ENCODE data around the gene SPRYD3.

SPRYD3 gene

GRCh38 chr12:53054112-53054878 lies 24.9 kb downstream of the SPRYD3 start (continued):
- no peak for TF ChIP-seq ZNF768 (tag by site-specific recombination; IDR thresholded peaks at IDR 0.05)
- peak; percentile 82 for TF ChIP-seq ZNF10 (tag by site-specific recombination; IDR thresholded peaks at IDR 0.05)
- TF ChIP-seq RBAK (tag by site-specific recombination; IDR thresholded peaks at IDR 0.05), result no peak
- TF ChIP-seq PBX3 (CRISPR knock-in tag; IDR thresholded peaks at IDR 0.05), result no peak
- no peak for TF ChIP-seq ZNF394 (tag by site-specific recombination; IDR thresholded peaks at IDR 0.05; ENCODE audit: borderline replicate concordance)
- no peak for TF ChIP-seq ZBTB11 (tag by site-specific recombination; conservative IDR thresholded peaks at IDR 0.05; ENCODE audit: low read depth)
- no peak for TF ChIP-seq MYNN (tag by site-specific recombination; IDR thresholded peaks at IDR 0.05; ENCODE audit: borderline replicate concordance)
- peak; percentile 89 for TF ChIP-seq SP3 (tag by site-specific recombination; IDR thresholded peaks at IDR 0.05)
- no peak for TF ChIP-seq ZNF292 (tag by site-specific recombination; IDR thresholded peaks at IDR 0.05; ENCODE audit: borderline replicate concordance, low read depth)
- TF ChIP-seq BCL11A (tag by site-specific recombination; IDR thresholded peaks at IDR 0.05; ENCODE audit: low read depth), result 0 out of 2 replicates have a peak, but pooled peaks have one; percentile 12
- TF ChIP-seq ZNF366 (tag by site-specific recombination; conservative IDR thresholded peaks at IDR 0.05), result no peak
- peak; percentile 12; the same call in 1 of the 2 replicates for TF ChIP-seq ZNF391 (tag by site-specific recombination; IDR thresholded peaks at IDR 0.05; ENCODE audit: borderline replicate concordance, low read depth)
- peak; percentile 45 for TF ChIP-seq PRDM10 (tag by site-specific recombination; IDR thresholded peaks at IDR 0.05)
- peak; percentile 67 for TF ChIP-seq ZBTB26 (tag by site-specific recombination; optimal IDR thresholded peaks at IDR 0.05)
- TF ChIP-seq ZNF639 (tag by site-specific recombination; IDR thresholded peaks at IDR 0.05), result no peak
- TF ChIP-seq KLF9 (tag by site-specific recombination; IDR thresholded peaks at IDR 0.05; ENCODE audit: low read depth), result peak; percentile 90
- no peak for TF ChIP-seq OVOL3 (tag by site-specific recombination; IDR thresholded peaks at IDR 0.05)
- no peak for TF ChIP-seq ZNF518A (tag by site-specific recombination; conservative IDR thresholded peaks at IDR 0.05; ENCODE audit: low read depth)
- TF ChIP-seq ZNF202 (tag by site-specific recombination; IDR thresholded peaks at IDR 0.05; ENCODE audit: borderline replicate concordance), result no peak
- no peak for TF ChIP-seq PRDM6 (tag by site-specific recombination; IDR thresholded peaks at IDR 0.05)
